ENCODE results near the gene SQSTM1. TPM values are rescaled to one million over a fixed set of nuclear protein-coding genes. Genes with fewer than 3 reads are reported as not detected.
"Not testable (repeated sequence)": the region's sequence is repeated elsewhere in the genome, so short reads cannot be mapped to it uniquely, and the experiment has no call there.

SQSTM1 gene
- total RNA-seq, 1 experiment from 2014 or later = 2,527 TPM

GRCh38 chr5:179854356-179854755, 33.7 kb downstream of the SQSTM1 start:
- DNase-seq (ENCODE audit: low spot score) = no peak

DNA sequence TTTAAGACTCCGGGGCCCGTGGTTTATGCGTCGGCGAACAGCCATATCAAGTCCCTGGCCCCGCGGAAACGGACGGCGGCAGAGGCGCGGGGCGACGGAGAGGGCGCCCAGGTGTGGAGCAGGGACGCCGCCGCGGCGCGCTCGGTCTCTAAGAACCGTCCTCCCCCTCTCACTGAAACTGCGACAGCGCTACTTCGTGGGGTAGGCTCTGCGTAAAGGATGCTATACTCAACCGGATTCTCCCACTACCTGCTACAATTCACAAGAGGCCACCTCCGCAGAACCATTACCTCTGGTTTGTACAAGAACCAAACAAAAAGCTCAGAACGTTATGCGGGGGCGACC, 37.5 kb downstream of the SQSTM1 start:
- peak; percentile 45 for DNase-seq (ENCODE audit: low spot score)

DNA sequence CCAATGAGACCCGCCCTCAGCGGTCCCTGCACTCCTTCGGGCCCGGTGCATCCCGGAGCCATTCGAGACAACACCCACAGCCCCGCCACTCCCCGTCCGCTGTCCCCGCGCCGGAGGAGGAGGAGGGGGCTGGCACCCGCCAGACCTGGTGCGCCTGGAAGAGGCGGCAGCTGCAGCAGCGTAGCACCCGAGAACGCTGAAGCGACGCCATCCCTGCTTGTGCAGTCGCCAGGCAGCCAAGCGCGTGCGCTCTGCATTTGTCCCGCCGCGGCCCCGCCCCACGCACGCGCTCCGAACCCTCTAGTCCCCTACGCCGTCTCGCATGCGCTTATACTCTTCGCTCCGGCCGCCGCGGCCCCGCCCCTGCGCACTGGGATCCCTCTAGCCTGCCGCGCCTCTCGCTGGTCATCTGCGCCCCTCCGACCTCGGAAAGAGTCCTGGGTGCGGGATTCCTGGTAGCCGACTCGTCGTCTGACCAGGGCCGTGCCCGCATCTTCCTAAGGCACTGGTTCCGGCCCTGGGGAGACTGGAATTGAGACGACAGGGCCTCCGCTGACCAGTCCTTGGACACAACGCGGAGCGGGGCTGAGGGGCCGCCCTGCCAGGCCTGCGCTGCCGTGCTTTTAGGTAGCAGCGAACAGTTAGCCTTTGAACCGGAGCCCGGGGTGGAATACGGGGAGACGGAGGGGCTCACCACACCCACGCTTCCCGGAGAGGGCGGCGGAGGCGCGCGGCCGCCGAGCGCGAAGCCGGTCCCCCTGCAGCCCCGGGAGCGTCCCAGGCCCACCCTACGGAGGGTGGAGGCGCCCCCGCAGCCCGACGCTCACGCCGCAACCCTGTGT, 38.1 kb downstream of the SQSTM1 start, which contains the start of gene MRNIP:
Gene MRNIP, minus strand, starts transcription at position 232 of the 842 bp plus-strand sequence. Its CDS starts 21 bp downstream, at position 211.
- DNase-seq (ENCODE audit: low spot score) = peak; percentile 96

- DNase-seq (ENCODE audit: low spot score) = no peak
These were observed 39.6 kb downstream of the SQSTM1 start for GRCh38 chr5:179860301-179860700.

GRCh38 chr5:179862296-179862695, 41.6 kb downstream of the SQSTM1 start:
- no peak for DNase-seq (ENCODE audit: low spot score)

DNA sequence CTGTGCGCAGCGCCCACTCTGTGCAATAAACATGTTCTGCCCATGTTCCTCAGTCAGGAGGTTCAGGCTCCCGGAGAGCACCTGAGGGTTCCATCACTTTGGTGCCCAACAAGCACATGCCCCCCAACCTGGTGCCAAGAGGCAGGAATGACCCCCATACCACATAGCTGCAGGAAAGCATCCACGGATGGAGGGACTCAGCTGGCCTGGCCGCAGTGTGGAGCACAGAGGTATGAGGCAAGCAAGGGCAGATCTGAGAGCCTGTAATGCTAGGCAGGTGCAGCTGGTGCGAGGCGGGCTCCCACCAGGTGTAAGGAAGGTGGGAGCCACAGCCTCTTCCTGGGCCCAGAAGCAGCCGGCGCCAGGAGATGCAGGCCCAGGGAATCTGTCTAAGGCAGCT, 42.2 kb downstream of the SQSTM1 start:
- DNase-seq (ENCODE audit: low spot score) = no peak

DNA sequence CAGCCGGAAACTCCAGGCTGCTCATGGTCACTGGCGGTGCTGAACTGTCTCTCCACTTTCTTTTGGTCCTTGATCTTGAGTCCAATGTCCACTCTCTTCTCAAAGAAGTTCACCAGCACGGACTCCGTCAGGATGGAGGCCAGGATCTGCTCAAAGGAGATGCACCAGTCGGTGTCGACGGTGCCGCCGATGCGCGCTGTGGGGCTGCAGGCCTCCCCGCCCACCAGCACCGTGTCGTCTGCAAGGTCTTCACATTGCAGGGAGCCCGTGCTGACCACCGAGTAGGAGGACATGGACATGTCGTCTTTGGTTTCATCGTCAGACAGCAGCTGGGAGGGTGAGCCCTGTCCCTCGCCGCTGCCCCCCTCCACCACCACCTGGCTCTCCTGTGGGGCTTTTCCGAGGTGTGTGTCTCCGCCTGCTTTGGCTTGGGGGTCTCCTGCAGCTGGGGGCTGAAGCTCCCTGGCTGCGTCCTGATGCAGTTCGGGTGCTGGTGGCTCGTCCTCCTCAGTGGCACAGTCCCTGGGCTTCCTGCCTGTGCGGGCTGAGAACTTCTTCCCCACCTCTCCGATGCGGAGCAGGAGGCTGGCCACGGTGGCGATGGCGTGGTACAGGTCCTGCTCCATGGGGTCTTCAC, 42.9 kb downstream of the SQSTM1 start:
- DNase-seq (ENCODE audit: low spot score) = no peak

DNA sequence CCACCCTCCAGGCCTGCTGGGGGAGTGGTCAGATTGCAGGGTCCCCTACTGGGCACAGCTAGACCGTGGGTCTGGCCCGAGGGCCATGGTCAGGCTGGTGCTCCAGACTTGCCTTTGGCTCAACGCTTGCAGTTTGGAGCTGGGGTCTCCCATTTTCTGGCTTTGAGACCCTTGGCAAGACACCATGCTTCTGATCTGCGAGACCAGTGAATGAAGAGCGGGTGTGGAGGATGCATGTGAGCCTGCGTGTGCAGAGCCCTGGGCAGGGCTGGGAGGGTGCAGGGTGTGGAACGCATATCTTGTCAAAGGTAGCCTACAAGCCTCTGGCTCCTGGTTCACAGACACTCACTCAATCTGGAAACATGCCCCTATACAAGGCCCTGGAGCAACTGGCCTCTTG, 44.0 kb downstream of the SQSTM1 start:
- DNase-seq (ENCODE audit: low spot score) = no peak

DNA sequence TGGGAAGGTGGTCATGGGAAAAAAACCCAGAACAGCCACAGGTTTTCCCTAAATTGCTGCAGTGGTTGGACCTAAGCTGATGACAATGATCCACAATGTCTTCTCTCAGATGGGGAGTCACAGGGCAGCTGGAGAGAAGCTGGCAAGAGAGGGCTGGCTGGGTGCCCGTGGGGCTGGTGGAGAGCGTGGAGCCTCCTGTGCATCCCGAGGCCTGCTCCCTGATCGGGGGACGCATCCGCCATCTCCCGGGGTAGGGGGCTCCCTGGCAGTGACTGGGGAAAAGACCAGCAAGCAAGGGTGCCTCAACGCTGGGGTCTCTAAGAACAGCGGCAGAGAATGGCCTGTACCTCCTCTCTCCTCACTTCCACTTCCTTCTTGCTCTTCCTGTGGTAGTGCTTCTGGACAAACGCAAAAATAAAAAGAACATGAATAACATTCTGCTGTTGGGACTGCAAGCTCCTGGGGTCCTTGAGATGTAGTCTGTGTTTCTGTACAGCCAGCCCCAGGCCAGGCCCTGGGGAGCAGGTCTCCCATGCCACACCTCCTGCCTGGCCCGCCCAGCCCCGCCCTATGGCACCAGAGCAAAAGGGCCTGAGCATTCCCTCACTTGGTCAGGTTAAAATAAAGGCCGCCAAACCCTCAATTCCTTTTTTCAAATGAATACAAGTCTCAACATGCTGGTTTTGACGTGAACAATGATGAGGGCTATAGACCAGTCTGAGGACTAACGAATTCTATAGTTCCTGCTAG, 45.0 kb downstream of the SQSTM1 start:
- DNase-seq (ENCODE audit: low spot score) = no peak

GRCh38 chr5:179866241-179867078, 45.8 kb downstream of the SQSTM1 start:
- DNase-seq (ENCODE audit: low spot score) = no peak

GRCh38 chr5:179867079-179867465, 46.4 kb downstream of the SQSTM1 start:
- DNase-seq (ENCODE audit: low spot score) = no peak

GRCh38 chr5:179867476-179867875, 46.8 kb downstream of the SQSTM1 start:
- DNase-seq (ENCODE audit: low spot score) = no peak

- no peak for DNase-seq (ENCODE audit: low spot score)
These were observed 47.8 kb downstream of the SQSTM1 start for GRCh38 chr5:179868541-179868940.

DNA sequence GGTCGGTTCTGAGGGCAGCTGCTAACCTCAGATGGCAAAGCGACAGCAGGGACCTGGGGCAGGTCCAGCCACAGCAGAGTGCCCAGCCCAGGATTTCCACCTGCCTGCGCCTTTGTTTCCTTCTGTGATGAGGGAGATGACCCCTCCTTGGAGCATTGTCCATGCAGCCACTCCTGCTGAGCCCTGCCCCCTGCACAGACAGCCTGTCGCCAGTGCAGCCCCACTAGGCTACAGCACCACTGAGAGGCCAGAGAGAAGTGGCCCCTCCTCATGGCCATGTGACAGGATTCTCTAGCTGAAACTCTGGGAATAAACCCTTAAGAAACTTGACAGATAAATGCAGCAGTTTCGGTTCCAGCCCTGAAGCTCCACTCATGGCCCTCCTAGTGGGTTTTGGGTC, 48.4 kb downstream of the SQSTM1 start:
- DNase-seq (ENCODE audit: low spot score) = no peak

- DNase-seq (ENCODE audit: low spot score) = no peak
These were observed 49.1 kb downstream of the SQSTM1 start for GRCh38 chr5:179869641-179870402.

- peak; percentile 42 for DNase-seq (ENCODE audit: low spot score)
These were observed 49.7 kb downstream of the SQSTM1 start for GRCh38 chr5:179870403-179870903.

- no peak for DNase-seq (ENCODE audit: low spot score)
These were observed 50.2 kb downstream of the SQSTM1 start for GRCh38 chr5:179870952-179871351.

DNA sequence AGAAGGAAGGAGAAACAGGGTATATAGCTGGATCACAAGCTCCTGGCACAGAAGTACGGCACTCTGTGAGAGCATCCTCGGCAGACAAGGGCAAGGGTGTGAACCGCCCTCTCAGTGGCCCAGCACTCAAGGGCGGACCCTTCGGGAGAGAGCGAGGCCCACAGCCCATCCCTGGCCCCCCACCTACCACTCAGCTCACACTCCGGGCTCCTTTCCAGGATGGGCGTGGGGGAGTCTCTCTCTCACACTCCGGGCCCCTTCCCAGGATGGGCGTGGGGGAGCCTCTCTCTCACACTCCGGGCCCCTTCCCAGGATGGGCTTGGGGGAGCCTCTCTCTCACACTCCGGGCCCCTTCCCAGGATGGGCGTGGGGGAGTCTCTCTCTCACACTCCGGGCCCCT, 50.8 kb downstream of the SQSTM1 start:
- DNase-seq (ENCODE audit: low spot score) = not testable (repeated sequence)

DNA sequence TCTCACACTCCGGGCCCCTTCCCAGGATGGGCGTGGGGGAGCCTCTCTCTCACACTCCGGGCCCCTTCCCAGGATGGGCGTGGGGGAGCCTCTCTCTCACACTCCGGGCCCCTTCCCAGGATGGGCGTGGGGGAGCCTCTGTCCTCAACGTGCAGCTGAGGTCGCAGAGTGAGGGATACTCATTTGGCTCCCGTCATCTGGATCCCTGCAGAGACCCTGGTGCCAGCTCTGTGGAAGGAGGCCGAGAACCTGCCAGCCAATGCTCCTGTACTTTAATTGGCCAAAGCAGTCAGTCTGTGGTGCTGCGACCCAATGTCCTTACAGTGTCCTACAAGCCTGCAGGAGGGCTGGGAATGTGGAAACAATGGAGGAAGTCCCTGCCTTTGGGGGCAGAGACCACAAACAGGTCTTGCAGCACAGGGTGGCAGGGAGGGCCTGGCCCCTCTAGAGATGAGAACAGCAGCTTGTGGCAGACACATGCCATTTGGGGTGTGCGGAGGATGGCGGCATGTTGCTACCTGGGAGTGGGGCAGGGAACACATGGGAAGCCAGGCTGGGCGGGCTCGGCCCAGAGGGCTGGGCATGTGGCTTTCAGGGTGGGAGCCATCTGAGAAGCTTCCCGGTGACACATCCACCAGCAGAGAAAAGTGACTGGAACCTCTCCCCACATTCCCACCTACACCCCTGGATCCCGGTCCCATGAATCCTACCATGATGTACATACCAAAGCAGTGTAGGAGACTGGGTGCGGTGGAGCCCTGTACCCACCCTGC, 51.5 kb downstream of the SQSTM1 start:
- DNase-seq (ENCODE audit: low spot score) = no peak
